Tibial artery (tissue), 4 donors: ENCODE results near the gene ARHGAP28.

Experiments used
- DNase-seq, 2 donors: peaks; one replicate each; pipeline ENCODE4 v3.0.0-alpha.2; 2019
- H3K27ac ChIP-seq, 2 donors: fragments of 200-600 bp; sonication (generic) in 1 of 2; 1 replicate in 1 of 2; 2 replicates in 1 of 2; pipeline ENCODE4 v1.5.1; 2018 to 2019; ENCODE audit warnings: mild to moderate bottlenecking in 1 of 2
- H3K27me3 ChIP-seq, 2 donors: fragments of 200-600 bp; sonication (generic) in 1 of 2; one replicate each; pipeline versions ENCODE4 v1.5.1 to v1.6.0; 2016 to 2019
- H3K36me3 ChIP-seq, 3 donors: fragments of 200-600 bp; sonication (generic) in 2 of 3; one replicate each; pipeline ENCODE4 v1.5.1; 2016 to 2019; ENCODE audit warnings: mild to moderate bottlenecking in 2 of 3
- H3K4me1 ChIP-seq, 4 donors: fragments of 200-600 bp; sonication (generic) in 2 of 4; 1 replicate in 3 of 4; 2 replicates in 1 of 4; pipeline ENCODE4 v1.5.1; 2016 to 2019
- H3K4me3 ChIP-seq, 2 donors: fragments of 200-600 bp; sonication (generic) in 1 of 2; 1 replicate in 1 of 2; 2 replicates in 1 of 2; pipeline ENCODE4 v1.5.1; 2018 to 2019; ENCODE audit warnings: mild to moderate bottlenecking in 2 of 2
- H3K9me3 ChIP-seq, 3 donors: fragments of 200-600 bp; sonication (generic) in 1 of 3; one replicate each; pipeline ENCODE4 v1.5.1; 2016 to 2019
- CTCF ChIP-seq, 2 experiments: fragments of 200-600 bp in 1 of 2; fragments of 450-650 bp in 1 of 2; IDR thresholded peaks; one replicate each; pipeline ENCODE4 v1.5.1; 2017 to 2019; ENCODE audit warnings: antibody characterized with exemption in 2 of 2, mild to moderate bottlenecking in 1 of 2, moderate library complexity in 1 of 2
- intact Hi-C: fragments of 100-400 bp; cut with DNase I; formaldehyde crosslinking; loops from one replicate; pipeline ENCODE4 v1.15.0; 2023; ENCODE audit warnings: low total_unique reads

Gene ARHGAP28

GRCh38 chr18:6741786-6742185, 12.3 kb downstream of the ARHGAP28 start:
- H3K4me3 ChIP-seq, result no peak overlapping the region
- intact Hi-C loops, result no loop called here
- no peaks in the 10 kb centered on the region for H3K4me1 ChIP-seq
- DNase-seq, result no peak
- H3K27me3 ChIP-seq, result no peaks in the 10 kb centered on the region
- H3K36me3 ChIP-seq, result no peaks in the 10 kb centered on the region
- peak overlapping the region in 1 of 2 donors; percentile 20 for H3K27ac ChIP-seq
- TF ChIP-seq CTCF (IDR thresholded peaks at IDR 0.05), result no peak
- no peaks in the 10 kb centered on the region for H3K9me3 ChIP-seq

GRCh38 chr18:6743999-6744398, 14.5 kb downstream of the ARHGAP28 start:
- Histone ChIP-seq H3K9me3 (no peaks in the 10 kb centered on the region), H3K27me3 (no peaks in the 10 kb centered on the region), H3K4me3 (no peak overlapping the region), H3K4me1 (no peaks in the 10 kb centered on the region), H3K27ac (no peak overlapping the region), H3K36me3 (no peaks in the 10 kb centered on the region)
- DNase-seq, result no peak
- TF ChIP-seq CTCF (IDR thresholded peaks at IDR 0.05), result no peak
- intact Hi-C loops, result no loop called here

DNA sequence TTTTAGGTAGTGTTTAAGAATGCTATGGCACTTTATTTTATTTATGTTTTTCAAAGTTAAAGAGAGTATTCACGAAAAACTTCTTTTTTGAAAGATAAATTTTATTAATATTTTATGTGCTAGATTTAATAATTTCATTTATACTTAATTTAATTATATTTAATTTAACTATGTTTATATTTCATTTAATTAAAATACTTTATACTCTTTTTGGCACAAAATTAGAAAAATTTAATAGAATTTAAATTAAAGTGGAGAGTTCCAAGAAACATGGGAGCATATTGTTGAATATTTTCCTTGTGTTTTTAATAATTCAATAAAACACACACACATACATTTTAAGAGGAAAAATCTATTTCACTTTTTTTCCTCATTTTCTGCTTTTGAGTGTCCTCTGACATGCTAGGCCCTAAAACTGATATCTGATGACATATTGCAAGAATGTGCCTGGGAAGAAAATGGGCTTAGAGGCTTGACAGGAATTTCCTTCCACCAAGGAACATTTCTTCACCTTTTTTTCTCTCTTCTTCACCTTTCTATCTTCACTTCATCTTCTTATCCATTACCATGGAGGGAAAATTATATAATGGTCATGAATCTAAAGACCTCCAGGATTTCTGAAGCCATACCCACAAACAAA, 15.4 kb downstream of the ARHGAP28 start:
- Histone ChIP-seq H3K36me3 (no peaks in the 10 kb centered on the region), H3K9me3 (no peaks in the 10 kb centered on the region), H3K4me3 (no peak overlapping the region), H3K27ac (no peak overlapping the region), H3K27me3 (no peaks in the 10 kb centered on the region), H3K4me1 (no peaks in the 10 kb centered on the region)
- intact Hi-C loops, result no loop called here
- no peak for DNase-seq
- no peak for TF ChIP-seq CTCF (IDR thresholded peaks at IDR 0.05)

DNA sequence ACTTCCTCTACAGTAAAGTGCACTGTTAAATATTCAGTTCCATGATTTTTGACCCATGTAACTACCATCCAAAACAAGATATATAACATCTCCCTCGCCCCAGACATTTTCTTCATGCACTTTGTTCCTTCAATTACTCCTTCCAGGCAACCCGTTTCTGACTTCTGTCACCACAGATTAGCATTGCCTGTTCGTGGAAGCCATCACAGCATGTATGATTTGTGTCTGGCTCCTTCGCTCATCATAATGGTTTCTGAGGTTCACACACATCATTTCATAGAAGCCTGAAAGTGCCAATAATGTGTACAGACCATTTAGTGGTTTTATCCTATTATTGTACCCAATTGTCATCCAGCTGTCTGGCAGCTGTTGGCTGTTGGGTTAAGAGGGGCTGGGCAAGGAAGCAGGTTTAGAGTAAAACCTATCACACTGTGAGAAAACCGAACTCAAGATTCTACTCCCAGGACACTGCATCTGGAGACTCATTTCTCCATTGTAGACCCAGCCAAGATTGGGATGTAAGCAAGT, 16.1 kb downstream of the ARHGAP28 start:
- no peak overlapping the region for H3K4me3 ChIP-seq
- intact Hi-C loops, result no loop called here
- no peaks in the 10 kb centered on the region for H3K9me3 ChIP-seq
- no peaks in the 10 kb centered on the region for H3K36me3 ChIP-seq
- no peak for TF ChIP-seq CTCF (IDR thresholded peaks at IDR 0.05)
- no peaks in the 10 kb centered on the region for H3K27me3 ChIP-seq
- H3K4me1 ChIP-seq, result no peaks in the 10 kb centered on the region
- H3K27ac ChIP-seq, result no peak overlapping the region
- no peak for DNase-seq

DNA sequence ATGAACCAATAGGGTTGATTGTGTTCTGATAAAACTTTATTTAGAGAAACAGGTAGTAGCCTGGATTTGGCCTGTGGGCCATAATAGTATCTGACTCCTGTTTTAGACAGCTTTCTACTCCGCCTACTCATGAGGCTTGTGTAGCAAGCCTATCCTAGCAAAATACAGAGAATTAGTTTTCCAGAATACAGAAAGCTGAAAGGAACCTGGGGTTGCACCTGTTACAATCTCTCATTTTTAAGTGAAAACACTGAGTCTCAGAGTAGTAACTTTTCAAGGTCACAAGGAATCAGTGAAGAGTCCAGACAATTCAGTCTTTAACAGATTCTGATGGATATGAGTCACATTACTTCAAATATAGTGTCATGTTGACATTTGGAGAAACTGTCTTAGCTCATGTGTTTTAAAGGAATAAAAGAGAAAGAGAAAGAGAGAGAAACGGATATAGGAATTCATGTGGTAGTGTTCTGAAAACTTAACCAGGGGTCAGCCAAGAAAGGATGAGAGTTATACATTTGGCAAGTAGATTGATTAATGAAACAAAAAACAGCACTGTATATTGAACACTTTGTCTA, 17.0 kb downstream of the ARHGAP28 start:
- no peaks in the 10 kb centered on the region for H3K36me3 ChIP-seq
- no peaks in the 10 kb centered on the region for H3K9me3 ChIP-seq
- no peaks in the 10 kb centered on the region for H3K4me1 ChIP-seq
- H3K27me3 ChIP-seq, result no peaks in the 10 kb centered on the region
- H3K4me3 ChIP-seq, result no peak overlapping the region
- TF ChIP-seq CTCF (IDR thresholded peaks at IDR 0.05), result no peak
- no peak for DNase-seq
- intact Hi-C loops, result no loop called here
- H3K27ac ChIP-seq, result no peak overlapping the region
